GM19043 (cell line): ENCODE measurements around the gene CCL24.
"Not testable (repeated sequence)": the region's sequence is repeated elsewhere in the genome, so short reads cannot be mapped to it uniquely, and the experiment has no call there.

Experiments
- ATAC-seq: cut with Tn5 transposase; IDR thresholded peaks from one replicate; pipeline ENCODE4 v1.9.1; 2021; ENCODE audit warnings: low read depth; ENCODE audit not compliant: unreplicated experiment

The CCL24 gene, protein sequence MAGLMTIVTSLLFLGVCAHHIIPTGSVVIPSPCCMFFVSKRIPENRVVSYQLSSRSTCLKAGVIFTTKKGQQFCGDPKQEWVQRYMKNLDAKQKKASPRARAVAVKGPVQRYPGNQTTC

DNA sequence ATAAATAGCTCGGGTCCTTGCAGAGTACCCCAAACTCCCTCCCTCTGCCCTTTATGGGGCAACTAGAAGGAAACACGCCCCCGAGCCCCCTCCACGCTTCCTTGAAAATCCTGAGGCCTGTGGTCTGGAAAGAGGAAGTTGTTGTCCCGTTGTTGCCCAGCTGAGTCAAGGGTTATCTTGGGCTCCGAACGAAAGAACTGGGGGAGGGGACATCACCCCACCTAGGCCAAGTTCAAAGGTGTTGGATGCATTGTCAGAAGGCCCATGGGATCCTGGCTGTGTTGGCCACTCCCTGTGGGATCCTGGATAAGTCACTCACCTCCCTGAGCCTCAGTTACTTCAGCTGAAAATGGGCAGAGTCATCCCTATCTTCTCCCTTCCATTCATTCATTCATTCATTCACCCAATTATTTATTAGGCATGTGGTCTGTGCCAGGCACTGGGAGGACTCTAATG, at the start of gene CCL24:
Gene CCL24 (minus strand): TSS at position 26 of the 456 bp plus-strand sequence. CDS start 91 bp downstream, outside the sequence.
- ATAC-seq, result no peak

DNA sequence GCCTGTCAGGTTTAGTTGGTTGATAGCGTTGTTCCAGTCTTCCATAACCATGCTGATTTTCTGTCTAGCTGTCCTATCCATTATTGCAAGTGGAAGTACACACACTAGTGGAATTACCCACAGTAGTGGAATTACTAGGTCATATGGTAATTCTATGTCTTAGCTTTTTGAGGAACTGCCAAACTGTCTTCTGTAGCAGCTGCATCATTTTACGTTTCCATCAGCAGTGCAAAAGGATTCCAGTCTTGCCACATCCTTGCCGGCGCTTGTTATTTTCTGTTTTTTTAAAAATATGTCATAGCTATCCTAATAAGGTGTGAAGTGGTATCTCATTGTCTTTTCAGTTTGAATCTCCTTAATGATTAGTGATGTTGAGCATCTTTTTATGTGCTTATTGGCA, 48.0 kb upstream of the CCL24 start:
- ATAC-seq, result no peak

DNA sequence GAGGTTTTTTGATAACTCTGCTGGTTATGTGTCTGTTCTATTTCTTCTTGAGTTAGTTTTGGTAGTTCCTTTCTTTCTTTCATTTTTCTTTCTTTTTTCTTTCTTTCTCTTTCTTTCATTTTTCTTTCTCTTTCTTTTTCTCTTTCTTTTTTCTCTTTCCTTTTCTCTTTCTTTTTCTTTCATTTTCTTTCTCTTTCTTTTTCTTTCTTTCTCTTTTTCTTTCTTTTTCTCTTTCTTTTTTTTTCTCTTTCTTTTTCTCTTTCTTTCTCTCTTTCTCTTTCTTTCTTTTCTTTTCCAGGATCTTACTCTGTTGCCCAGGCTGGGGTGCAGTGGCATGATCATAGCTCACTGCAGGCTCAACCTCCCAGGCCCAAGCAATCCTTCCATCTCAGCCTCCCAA, 44.8 kb upstream of the CCL24 start:
- no peak for ATAC-seq

DNA sequence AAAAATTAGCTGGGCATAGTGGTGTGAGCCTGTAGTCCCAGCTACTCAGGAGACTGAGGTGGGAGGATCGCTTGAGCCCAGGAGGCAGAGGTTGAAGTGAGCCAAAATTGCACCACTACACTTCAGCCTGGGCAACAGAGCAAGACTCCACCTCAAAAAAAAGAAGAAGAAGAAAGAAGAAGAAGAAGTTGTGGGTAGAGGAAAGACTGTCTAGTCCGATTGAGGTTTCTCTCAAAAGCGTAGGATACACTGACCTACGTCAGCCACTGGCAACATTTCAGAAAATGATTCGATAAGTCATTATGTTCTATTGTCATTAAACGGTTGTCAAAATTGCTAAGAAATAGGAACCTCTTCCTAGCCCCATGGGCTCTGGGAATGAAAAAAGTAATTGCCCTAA, 42.9 kb upstream of the CCL24 start:
- no peak for ATAC-seq

DNA sequence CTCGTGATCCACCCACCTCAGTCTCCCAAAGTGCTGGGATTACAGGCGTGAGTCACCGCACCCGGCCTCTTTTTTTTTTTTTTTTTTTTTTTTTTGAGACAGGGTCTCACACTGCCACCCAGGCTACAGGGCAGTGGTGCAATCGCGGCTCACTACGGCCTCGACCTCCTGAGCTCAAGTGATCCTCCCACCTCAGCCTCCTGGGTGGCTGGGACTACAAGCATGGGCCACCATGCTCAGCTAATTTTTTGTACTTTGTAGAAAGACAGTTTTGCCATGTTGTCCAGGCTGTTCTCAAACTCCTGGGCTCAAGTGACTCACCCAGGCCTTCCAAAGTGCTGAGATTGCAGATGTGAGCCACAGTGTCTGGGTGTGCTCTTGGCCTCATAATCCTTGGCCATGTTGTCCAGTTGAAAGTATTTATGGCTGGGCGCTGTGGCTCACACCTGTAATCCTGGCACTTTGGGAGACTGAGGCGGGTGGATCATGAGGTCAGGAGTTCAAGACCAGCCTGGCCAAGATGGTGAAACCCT, 41.3 kb upstream of the CCL24 start:
- ATAC-seq, result not testable (repeated sequence)

DNA sequence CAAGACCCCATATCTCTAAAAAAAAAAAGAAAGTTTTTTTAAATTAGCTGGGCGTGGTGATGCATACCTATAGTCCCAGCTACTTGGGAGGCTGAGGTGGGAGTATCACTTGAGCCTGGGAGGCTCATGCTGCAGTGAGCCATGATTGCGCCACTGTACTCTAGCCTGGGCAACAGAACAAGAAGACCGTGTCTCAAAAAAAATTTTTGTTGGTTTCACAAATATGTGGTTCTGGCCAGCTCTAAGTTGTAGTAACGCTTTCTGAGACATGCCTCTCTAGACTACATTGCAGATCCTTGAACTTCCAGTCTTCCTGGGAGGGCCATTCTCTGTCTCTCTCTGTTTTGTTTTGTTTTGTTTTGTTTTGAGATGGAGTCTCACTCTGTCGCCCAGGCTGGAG, 40.6 kb upstream of the CCL24 start:
- no peak for ATAC-seq

DNA sequence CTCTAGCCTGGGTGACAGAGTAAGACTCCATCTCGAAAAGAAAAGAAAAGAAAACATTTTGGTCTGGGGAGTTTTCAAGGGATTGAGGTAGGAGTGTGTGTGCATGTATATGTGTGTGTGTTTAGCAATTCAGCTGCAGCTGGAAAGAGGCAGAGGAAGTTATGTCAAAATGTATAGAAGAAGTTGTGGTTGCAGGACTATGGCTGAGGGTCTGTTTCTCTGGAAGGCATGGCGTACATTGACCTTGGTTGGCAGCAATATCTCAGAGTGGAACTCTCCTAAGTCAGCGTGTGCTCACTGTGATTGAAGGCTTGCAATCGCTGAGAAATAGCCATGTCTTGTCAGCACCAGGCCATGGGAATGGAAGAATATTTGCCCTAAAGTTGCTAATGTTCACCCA, 36.6 kb upstream of the CCL24 start:
- no peak for ATAC-seq

DNA sequence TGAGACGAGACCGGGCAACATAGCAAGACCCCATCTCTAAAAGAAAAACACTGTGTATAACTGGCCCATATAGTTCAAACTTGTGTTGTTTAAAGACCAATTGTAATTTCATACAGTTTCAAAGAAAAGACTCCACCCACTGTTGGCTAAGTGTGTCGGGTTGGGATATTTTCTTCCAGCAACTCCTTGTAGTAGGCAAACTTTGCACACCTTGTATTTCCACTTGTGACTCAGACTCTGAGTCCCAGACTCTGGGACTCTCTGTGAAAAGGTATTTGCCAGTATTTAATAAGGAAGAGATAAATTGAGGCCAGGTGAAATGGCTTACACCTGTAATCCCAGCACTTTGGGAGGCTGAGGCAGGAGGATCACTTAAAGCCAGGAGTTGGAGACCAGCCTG, 36.0 kb upstream of the CCL24 start:
- ATAC-seq, result no peak

DNA sequence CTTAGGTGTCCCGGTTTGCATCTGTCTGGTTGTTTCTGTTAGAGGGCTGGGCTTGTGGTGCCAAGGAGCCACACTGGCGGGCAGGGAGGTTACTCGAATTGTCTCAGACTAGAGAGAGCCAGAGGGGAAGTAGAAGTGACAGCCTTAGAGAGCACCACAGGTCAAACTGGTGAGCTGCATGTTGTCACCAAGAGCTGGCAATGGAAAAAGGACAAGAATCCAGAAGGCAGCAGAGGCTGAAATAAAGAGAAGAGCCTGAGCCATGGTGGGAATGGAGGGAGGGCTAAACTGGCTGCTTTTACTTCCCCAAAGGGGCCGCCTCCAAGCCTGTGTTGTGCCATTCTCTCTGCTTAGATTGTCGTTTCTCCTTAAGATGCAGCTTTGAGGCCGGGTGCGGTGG, 34.1 kb upstream of the CCL24 start:
- ATAC-seq, result no peak

DNA sequence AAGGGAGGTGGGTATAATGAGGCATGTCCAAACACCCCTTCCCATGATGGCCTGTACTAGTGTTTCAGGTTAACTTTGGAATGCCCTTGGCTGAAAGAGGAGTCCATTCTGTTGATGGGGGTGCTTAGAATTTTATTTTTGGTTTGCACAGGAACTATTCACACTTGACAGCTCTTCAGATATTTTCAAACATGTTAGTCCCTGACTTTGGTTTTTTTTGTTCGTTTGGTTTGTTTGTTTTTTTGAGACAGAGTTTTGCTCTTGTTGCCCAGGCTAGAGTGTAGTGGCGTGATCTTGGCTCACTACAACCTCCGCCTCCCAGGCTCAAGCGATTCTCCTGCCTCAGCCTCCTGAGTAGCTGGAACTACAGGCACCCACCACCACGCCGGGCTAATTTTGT, 31.5 kb upstream of the CCL24 start:
- ATAC-seq, result not testable (repeated sequence)

DNA sequence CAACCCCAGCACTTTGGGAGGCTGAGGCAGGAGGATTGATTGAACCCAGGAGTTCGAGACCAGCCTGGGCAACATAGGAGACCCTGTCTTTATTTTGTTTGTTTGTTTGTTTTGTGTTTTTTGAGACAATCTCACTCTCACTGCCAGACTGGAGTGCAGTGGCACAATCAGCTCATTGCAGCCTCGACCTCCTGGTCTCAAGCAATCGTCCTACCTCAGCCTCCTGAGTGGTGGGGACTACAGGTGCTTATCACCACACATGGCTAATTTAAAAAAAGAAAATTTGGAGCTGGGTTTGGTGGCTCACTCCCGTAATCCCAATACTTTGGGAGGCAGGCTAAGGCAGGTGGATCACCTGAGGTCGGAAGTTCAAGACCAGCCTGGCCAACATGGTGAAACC, 30.6 kb upstream of the CCL24 start:
- ATAC-seq, result no peak

DNA sequence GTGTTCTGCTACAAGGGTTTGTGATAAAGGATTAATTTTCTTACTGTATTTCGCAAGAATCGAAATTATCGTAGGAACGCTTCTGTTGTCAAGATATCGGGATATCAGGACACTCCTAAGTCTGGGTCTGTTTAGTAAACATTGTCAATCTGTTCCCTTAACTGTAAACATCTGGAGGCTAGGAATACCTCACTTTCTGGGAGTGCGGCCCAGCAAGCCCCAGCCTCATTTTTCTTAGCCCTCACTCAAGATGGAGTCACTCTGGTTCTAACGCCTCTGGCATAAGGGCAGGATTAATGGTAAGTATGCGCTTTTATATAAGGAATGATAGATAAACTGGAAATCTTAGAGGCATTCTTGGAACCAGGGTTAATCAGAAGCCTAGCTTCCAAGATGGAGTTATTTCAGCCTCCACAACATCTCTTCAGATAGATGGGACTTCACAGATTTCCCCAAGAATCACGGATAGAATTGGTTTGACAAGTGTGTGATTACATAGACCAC, 30.1 kb upstream of the CCL24 start:
- ATAC-seq, result no peak

DNA sequence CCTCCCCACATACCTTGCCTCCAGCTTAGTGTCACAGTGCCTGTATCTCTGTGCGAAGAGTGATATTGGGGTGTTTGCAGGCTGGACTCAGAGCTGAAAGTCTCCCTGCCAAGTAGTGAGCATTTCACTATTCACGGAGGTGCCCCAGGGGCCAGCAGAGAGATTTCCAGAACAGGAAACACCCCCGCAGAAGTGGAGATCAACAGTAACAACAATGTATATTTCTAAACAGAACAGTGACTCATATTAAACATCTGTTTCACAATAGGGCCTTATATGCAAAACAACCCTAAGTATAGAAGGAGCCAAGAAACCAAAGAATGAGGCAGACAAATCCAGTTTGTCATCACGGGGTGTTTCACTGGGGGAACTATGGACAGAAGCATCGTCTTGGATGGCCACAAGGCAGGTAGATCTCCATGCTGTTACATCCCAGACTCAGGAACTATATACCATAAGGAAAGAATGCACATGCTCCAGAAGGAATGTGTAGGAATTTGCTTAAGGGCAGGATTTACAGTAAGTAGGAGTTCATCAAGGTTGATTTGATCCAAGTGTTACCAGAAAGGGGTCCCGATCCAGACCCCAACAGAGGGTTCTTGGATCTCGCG, 29.3 kb upstream of the CCL24 start:
- peak; percentile 87 for ATAC-seq

DNA sequence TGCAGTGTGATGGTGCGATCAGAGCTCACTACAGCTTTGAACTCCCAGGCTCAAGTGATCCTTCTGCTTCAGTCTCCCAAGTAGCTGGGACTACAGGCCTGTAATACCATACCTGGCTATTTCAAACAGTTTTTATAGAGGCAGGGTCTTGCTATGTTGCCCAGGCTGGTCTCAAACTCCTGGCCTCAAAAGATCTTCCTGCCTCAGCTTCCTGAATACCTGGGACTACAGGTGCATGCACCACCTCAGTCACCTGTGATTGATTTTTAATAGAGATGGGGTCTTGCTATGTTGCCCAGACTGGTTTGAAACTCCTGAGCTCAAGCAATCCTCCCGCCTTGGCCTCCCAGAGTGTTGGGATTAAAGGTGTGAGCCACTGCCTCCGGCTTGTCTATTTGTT, 26.4 kb upstream of the CCL24 start:
- no peak for ATAC-seq

DNA sequence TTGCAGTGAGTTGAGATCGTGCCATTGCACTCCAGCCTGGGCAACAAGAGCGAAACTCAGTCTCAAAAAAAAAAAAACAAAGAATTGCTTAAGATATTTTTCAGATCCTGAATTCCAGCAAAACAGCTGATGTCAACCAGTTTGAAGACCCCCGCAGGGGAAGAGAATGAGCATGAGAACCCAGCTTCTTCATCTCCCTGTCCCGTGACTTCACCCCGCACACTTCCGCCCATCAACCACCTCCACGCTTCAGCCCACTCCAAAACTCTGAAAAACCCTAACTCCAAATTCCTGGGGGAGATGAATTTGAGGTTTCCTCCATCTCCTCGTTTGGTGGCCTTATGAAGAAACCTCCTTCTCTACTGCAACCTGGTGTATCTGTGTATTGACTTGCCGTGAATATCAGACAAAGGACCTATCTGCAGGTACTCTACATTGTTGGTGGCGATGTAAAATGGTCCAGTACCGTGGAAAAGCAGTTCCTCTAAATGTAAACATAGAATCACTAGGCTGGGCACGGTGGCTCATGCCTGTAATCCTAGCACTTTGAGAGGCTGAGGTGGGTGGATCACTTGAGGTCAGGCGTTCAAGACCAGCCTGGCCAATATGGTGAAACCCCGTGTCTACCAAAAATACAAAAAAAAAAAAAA, 24.8 kb upstream of the CCL24 start:
- ATAC-seq, result not testable (repeated sequence)

DNA sequence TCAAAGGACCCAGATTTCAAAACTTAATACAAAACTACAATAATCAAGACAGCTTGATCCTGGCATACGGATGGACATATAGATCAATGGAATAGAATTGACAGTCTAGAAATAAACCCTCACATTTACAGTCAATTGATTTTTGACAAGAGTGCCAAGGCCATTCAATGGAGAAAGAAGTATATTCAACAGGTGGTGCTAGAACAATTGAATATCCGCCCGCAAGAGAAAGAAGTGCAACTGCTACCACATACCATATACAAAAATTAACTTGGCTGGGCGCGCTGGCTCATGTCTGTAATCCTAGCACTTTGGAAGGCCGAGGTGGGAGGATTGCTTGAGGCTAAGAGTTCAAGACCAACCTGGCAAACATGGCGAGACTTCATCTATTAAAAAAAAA, 23.2 kb upstream of the CCL24 start:
- ATAC-seq, result no peak

DNA sequence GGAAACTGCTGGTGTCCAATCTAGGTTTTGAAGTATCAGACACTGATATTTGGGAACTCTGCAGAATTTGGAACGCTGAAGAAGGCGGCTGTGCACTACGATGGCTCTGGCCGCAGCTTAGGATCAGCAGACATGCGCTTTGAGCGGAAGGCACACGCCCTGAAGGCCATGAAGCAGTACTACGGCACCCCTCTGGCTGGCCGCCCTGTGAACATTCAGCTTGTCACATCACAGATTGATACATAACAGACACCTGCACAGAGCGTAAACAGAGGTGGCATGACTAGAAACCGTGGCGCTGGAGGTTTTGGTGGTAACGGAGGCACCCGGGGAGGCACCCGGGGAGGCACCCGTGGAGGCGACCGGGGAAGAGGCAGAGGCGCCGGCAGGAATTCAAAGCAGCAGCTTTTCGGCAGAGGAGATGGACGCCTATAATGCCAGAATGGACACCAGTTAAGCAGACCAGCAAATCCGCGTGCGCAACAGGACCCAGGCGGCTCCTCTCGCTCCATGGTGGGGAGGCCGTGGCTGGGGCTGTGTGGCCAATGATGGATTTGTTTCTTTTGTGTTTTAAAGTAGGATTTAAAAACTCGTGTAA, 22.2 kb upstream of the CCL24 start:
- no peak for ATAC-seq

DNA sequence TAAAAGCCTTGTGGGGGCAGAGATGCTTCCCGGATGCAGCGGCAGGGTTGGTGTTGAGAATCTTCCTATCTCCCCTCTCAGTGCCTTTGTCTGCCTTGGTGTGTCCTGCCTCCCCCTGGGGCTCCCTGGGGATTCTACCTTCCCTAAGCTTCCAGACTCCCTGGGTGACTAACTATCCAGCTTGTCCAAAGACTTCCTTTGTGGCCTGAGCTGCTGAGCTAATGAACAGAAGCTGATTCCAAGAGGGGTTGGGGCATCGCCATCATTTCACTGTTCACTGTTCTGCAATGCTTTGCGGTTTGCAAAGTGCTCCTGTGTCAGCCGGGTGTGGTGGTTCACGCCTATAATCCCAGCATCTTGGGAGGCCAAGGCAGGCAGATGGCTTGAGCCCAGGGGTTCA, 20.1 kb upstream of the CCL24 start:
- not testable (repeated sequence) for ATAC-seq

DNA sequence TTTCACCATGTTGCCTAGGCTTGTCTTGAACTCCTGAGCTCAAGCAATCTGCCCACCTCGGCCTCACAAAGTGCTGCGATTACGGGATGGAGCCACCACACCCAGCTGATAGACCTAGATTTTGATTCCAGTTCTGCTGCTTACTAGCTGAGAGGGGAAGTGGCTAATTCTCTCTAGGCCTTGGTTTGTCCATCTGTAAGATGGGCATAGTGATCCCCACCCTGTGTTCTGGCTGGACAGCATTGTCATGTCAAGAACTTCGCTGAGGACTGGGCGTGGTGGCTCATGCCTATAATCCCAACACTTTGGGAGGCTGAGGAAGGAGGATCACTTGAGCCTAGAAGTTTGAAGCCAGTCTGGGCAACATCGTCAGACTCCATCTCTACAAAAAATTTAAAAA, 17.4 kb upstream of the CCL24 start:
- ATAC-seq, result no peak

DNA sequence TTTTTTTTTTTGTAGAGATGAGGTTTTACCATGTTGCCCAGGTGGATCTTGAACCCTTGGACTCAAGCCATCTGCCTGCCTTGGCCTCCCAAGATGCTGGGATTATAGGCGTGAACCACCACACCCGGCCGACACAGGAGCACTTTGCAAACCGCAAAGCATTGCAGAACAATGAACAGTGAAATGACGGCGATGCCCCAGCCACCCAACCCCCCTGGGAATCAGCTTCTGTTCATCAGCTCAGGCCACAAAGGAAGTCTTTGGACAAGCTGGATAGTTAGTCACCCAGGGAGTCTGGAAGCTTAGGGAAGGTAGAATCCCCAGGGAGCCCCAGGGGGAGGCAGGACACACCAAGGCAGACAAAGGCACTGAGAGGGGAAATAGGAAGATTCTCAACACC, 16.1 kb upstream of the CCL24 start:
- not testable (repeated sequence) for ATAC-seq

DNA sequence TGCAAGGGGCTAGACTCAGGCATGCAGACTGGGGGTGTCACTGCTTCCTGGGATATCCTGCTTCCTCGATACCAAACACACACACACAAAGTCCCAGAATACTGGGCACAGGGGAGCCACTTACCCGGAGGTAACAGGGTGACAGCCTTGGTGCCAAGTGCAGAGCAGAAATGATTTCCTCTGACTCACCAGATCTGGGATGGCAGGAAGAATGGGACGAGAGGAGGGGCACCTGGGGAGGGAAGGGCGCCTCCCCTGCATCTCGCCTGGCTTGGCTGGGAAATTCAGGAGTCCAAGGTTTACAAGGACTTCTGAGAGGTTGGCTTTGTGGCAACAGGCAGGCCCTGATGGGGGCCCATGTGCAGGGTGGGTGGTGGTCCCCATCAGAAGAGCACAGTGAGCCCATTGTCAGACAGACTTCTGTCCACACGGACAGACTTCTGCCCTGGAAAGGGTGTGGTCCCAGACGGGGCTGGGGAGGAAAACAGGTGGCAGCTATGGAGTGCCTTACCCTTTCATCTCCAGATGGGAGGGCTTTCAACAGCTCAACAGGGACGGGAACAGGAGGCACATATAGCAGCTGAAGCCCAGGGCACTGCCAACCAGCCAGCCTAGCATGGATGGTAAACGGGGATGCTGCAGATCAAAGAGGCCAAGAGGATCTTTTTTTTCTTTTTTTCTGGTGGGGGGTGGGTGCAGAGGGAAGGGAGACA, 9.7 kb upstream of the CCL24 start:
- no peak for ATAC-seq
